Neural cell (in vitro differentiated cells): ENCODE results near the gene TRPM3. TPM values are rescaled to one million over a fixed set of nuclear protein-coding genes. Genes with fewer than 3 reads are reported as not detected.

Experiments used
- H2AFZ ChIP-seq: fragments of 200-600, 300-800 bp; sonication (generic), shearing (Covaris generic); 2 replicates; pipeline ENCODE4 v1.6.0; 2014; ENCODE audit warnings: low read depth, mild to moderate bottlenecking, antibody characterized with exemption, low read length, moderate library complexity
- H3F3A ChIP-seq: fragments of 200-600 bp; shearing (Covaris generic); 2 replicates; pipeline ENCODE4 v1.6.1; 2016; ENCODE audit warnings: mild to moderate bottlenecking, moderate library complexity, mixed read lengths, antibody characterized with exemption, low read length; ENCODE audit not compliant: insufficient read depth, poor library complexity, severe bottlenecking
- H3K27ac ChIP-seq: fragments of 200-600, 300-800 bp; sonication (generic), shearing (Covaris generic); 2 replicates; pipeline ENCODE4 v1.5.1; 2014; ENCODE audit warnings: mild to moderate bottlenecking, low read length, moderate library complexity
- H3K27me3 ChIP-seq: fragments of 300-800, 200-600 bp; sonication (generic), shearing (Covaris generic); 2 replicates; pipeline ENCODE4 v1.6.0; 2014; ENCODE audit warnings: mild to moderate bottlenecking, low read depth, low read length, moderate library complexity; ENCODE audit not compliant: insufficient read depth
- H3K36me3 ChIP-seq: fragments of 300-800, 200-600 bp; sonication (generic), shearing (Covaris generic); 2 replicates; pipeline ENCODE4 v1.5.1; 2014; ENCODE audit warnings: mild to moderate bottlenecking, antibody characterized with exemption, low read length, moderate library complexity; ENCODE audit not compliant: insufficient read depth
- H3K4me2 ChIP-seq: fragments of 300-800, 200-600 bp; sonication (generic), shearing (Covaris generic); 2 replicates; pipeline ENCODE4 v1.6.0; 2014; ENCODE audit warnings: mild to moderate bottlenecking, low read length
- H3K4me3 ChIP-seq: fragments of 300-800, 200-600 bp; sonication (generic), shearing (Covaris generic); 2 replicates; pipeline ENCODE4 v1.5.1; 2014; ENCODE audit warnings: mild to moderate bottlenecking, low read length, moderate library complexity
- H3K79me2 ChIP-seq: fragments of 200-600 bp; shearing (Covaris generic); replicated peaks from 2 replicates; pipeline ENCODE4 v1.6.0; 2014; ENCODE audit warnings: mild to moderate bottlenecking, low read length, moderate library complexity; ENCODE audit not compliant: insufficient read depth
- H3K9ac ChIP-seq: fragments of 300-800, 200-600 bp; sonication (generic), shearing (Covaris generic); 2 replicates; pipeline ENCODE4 v1.6.1; 2016; ENCODE audit warnings: mild to moderate bottlenecking, low read length, mixed read lengths
- H3K9me2 ChIP-seq: fragments of 200-600 bp; shearing (Covaris generic); 2 replicates; pipeline ENCODE4 v1.6.1; 2016; ENCODE audit warnings: mild to moderate bottlenecking, low read length, mixed read lengths; ENCODE audit not compliant: insufficient read depth
- H3K9me3 ChIP-seq: fragments of 200-600, 300-800 bp; sonication (generic), shearing (Covaris generic); 2 replicates; pipeline ENCODE4 v1.6.1; 2016; ENCODE audit warnings: mild to moderate bottlenecking, mixed run types, low read length, moderate library complexity, mixed read lengths
- H4K20me1 ChIP-seq: fragments of 200-600 bp; shearing (Covaris generic); 2 replicates; pipeline ENCODE4 v1.6.1; 2016; ENCODE audit warnings: mild to moderate bottlenecking, mixed run types; ENCODE audit not compliant: insufficient read depth
- CTCF ChIP-seq: fragments of 450-650 bp; IDR thresholded peaks from 2 replicates; pipeline ENCODE4 v1.5.1; 2014; ENCODE audit warnings: antibody characterized with exemption, mild to moderate bottlenecking, moderate library complexity; ENCODE audit not compliant: poor library complexity, severe bottlenecking
- EP300 ChIP-seq: fragments of 450-650 bp; conservative IDR thresholded peaks from 2 replicates; pipeline ENCODE4 v1.6.1; 2014; ENCODE audit warnings: antibody characterized with exemption, mild to moderate bottlenecking, moderate library complexity; ENCODE audit not compliant: poor library complexity, severe bottlenecking
- EZH2 ChIP-seq: fragments of 200-600, 300-800 bp; shearing (Covaris generic), sonication (generic); IDR thresholded peaks from 2 replicates; pipeline ENCODE4 v1.6.1; 2014; ENCODE audit warnings: antibody characterized with exemption, low read length, borderline replicate concordance, mild to moderate bottlenecking; ENCODE audit not compliant: insufficient read depth, poor library complexity, severe bottlenecking
- MXI1 ChIP-seq: fragments of 450-650 bp; conservative IDR thresholded peaks from 2 replicates; pipeline ENCODE4 v1.6.1; 2014; ENCODE audit warnings: antibody characterized with exemption, mild to moderate bottlenecking; ENCODE audit not compliant: poor library complexity, severe bottlenecking
- POLR2AphosphoS5 ChIP-seq: IDR thresholded peaks from 2 replicates; pipeline ENCODE4 v1.6.1; 2012
- RAD21 ChIP-seq: fragments of 450-650 bp; conservative IDR thresholded peaks from 2 replicates; pipeline ENCODE4 v1.6.1; 2014; ENCODE audit warnings: antibody characterized with exemption, mild to moderate bottlenecking, moderate library complexity
- REST ChIP-seq: IDR thresholded peaks from 2 replicates; pipeline ENCODE4 v1.6.1; 2012; ENCODE audit warnings: borderline replicate concordance
- SMC3 ChIP-seq: fragments of 450-650 bp; conservative IDR thresholded peaks from 2 replicates; pipeline ENCODE4 v1.6.1; 2014; ENCODE audit warnings: antibody characterized with exemption, mild to moderate bottlenecking, moderate library complexity; ENCODE audit not compliant: poor library complexity
- TAF1 ChIP-seq: IDR thresholded peaks from 2 replicates; pipeline ENCODE4 v1.6.1; 2012; ENCODE audit warnings: low read depth
- polyA plus RNA-seq: library from polyadenylated mRNA; depleted of rRNA; stranded (reverse); fragments of >200 nt; gene quantifications from 2 replicates; pipeline ENCODE4 v1.2.3, GENCODE V29; 2014

Gene TRPM3
- polyA plus RNA-seq, 1 donor from 2014 or later = 1.3 TPM

- Histone ChIP-seq H3K27ac (no peak overlapping the region), H3K9me3 (no peaks in the 10 kb centered on the region), H3K79me2 (no peaks in the 10 kb centered on the region), H3F3A (peaks cover under 1% of the 10 kb centered on the region), H2AFZ (no peak overlapping the region), H3K4me2 (no peak overlapping the region), H3K9ac (no peak overlapping the region), H3K27me3 (no peaks in the 10 kb centered on the region), H3K9me2 (no peaks in the 10 kb centered on the region), H3K36me3 (no peaks in the 10 kb centered on the region), H4K20me1 (no peaks in the 10 kb centered on the region), H3K4me3 (no peak overlapping the region)
- TF ChIP-seq RAD21 = no peak
- no peak for TF ChIP-seq EZH2
- no peak for TF ChIP-seq EP300
- TF ChIP-seq POLR2AphosphoS5 = no peak
- no peak for TF ChIP-seq REST
- TF ChIP-seq MXI1 = no peak
- TF ChIP-seq CTCF = no peak
- TF ChIP-seq TAF1 = no peak
- TF ChIP-seq SMC3 = no peak
These were observed 496.3 kb downstream of the TRPM3 start for GRCh38 chr9:70625078-70625477.

GRCh38 chr9:70618784-70619183 lies 502.6 kb downstream of the TRPM3 start:
- H3K27ac ChIP-seq = no peak overlapping the region
- no peaks in the 10 kb centered on the region for H3K27me3 ChIP-seq
- no peak overlapping the region for H3K4me2 ChIP-seq
- H3K4me3 ChIP-seq = no peak overlapping the region
- TF ChIP-seq EP300 = no peak
- TF ChIP-seq SMC3 = no peak
- no peak for TF ChIP-seq EZH2
- TF ChIP-seq REST = no peak
- no peak for TF ChIP-seq TAF1
- TF ChIP-seq CTCF = no peak
- TF ChIP-seq POLR2AphosphoS5 = no peak
- no peak for TF ChIP-seq RAD21
- no peak for TF ChIP-seq MXI1
- H3K36me3 ChIP-seq = no peaks in the 10 kb centered on the region
- no peak overlapping the region for H2AFZ ChIP-seq
- H3K9ac ChIP-seq = no peak overlapping the region
- no peaks in the 10 kb centered on the region for H3K9me3 ChIP-seq
- H3F3A ChIP-seq = no peaks in the 10 kb centered on the region
- H3K9me2 ChIP-seq = no peaks in the 10 kb centered on the region
- no peaks in the 10 kb centered on the region for H3K79me2 ChIP-seq
- no peaks in the 10 kb centered on the region for H4K20me1 ChIP-seq
